Activated T-cell treated with anti-CD3 and anti-CD28 coated beads, Interleukin-2, amount 50 U/mL, for 1 hour (primary cell): ENCODE results near the gene ANXA11.
"Not testable (repeated sequence)": the region's sequence is repeated elsewhere in the genome, so short reads cannot be mapped to it uniquely, and the experiment has no call there.

Experiments
- DNase-seq: peaks from one replicate; pipeline ENCODE4 v3.0.0-alpha.2; 2020

Gene ANXA11

DNA sequence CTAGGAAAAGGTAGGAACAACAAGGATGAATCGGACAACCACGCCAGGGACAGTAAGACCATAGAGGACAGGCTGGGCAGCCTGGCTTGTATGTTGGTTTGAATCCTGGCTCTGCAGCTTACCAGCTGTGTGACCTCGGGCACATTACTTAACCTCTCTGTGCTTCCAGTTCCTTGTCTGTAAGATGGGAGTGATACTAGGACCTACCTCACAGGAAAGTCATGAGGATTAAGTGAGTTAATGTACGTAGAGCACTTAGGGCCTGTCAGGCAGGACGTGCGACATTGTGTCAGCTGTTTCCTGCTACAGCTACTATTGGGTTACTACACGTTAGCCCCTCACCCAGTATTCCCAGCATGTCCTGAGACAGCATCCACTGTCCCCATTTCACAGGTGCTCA is 40.7 kb downstream of the ANXA11 start:
- DNase-seq = no peak

DNA sequence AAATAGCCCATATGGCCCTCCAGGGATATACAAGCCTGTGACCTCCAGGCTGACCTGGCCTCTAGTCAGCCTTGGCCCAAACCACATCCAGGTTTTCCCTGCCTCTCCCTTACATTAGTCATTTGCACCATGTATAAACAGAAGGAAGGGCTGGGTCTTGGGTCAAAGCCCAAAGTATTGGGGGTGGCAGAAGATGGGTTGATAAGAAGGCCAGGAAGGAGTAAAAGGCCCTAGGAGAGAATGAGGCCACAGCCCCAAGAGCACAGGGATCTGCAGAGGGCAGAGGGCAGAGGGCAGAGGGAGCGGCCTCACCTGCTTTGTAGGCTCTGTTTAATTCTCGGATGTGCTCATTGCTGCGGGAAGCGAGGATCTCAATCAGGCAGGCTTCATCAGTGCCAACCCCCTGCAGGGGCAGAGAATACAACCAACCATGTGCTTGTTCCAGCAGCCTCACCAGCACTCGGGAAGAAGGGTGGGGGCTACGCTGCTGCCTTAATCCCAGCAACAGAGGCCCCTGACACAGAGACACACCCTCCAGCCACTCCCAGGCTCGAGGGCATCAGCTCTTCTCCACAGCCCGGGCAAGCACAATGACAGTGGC is 41.5 kb downstream of the ANXA11 start:
- DNase-seq = no peak

DNA sequence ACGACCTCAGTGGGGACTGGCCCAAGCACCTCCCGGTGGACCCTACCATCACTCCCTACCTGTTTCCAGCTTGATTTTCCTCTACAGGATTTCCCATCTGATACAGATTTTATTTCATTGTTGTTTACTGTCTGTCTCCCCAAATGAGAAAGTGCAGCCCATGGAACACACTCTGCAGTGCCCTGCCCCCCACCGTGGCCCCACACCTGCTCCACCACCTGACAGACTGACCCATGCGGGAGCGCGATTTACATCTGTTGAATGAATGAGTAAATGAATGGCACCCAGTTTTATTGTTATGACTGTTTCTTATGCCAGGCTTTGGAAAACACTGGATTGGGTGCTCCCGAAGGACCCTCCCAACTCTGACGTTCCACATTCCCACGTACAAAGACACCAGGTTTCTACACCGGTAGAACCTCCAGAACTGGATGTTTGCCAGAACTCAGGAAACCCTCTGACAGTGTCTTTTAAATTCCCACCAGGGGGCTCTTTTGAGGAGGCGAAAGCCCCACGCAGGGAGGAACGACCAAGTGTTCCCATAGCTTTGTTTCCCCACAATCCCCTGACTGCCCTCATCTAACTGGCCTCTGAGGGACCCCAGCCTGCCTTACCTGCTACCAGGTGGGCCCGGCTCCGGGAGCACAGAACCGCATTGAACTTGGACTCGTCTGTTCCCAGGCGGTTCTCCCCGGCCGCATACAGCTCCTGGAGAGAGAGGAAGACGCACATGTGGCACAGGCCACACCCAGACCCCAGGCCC is 43.8 kb downstream of the ANXA11 start:
- no peak for DNase-seq

DNA sequence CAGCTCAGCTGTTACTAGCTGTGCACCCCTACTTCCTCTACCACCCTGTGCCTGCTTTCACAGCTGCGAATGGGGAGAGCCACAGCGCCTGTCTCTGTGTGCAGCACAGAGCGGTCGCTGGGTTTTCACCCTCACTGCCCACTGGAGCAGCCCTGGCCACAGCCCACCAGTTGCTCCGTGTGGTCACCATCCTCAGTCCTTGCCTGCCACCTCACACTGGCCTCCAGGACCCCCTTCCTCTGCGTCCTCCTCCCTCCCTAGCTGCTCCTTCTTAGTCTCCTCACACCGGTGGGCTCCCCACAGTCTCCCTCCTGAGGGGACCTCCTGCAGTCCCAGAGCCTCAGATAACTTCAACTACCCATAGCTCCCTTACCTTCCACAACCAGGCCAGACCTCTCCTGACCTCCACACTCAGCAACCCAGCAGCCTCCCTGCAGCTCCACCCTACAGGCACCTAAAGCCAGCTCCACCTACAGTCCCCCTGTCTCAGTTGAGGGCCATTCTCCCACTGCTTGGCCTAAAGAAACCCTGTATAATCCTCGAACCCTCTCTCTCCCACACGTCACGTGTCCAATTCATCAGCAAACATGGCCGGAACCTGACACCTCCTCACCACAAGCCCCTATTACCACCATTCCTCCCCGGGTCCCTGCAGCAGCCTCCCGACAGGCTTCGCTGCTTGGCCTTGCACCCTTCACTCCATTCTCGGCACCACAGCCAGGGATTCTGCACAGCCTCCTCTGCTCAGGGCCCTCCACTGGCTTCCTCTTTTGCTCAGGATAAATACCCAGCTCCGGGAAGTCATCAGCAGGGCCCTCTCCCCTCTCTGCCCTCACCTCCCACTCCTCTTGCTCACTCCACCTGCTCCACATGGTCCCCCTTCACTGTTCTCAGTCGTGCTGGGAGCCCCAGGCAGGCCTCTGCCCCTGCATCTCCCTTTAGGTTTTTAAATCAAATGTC is 44.7 kb downstream of the ANXA11 start:
- DNase-seq = no peak

DNA sequence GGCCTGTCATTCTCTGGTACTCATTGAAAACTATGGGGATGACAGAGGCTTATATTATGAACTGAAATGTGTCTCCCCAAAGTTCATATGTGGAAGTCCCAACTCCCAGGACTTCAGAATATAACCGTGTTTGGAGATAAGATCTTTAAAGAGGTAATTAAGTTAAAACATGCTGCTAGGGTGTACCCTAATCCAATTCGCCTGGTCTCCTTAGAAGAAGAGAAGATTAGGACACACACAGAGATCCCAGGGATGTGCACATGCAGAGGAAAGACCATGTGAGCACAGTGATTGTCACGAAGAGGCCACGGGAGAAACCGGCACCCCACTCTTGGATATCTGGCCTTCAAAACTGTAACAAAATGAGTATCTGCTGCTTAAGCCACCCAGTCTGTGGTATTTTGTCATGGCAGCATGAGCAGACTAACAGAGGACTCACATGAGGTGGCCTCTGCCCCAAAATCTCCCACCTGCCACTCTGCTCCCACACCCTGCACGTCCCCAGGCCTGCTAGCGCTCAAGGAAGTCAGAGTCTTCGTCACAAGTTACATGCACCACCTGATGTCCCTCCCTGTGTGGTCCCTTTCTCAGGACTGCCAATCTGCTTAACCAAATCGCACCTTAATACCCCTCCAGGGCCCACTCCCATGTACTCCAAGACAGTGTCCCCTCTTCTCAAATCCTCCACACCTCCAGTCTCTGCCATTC is 46.0 kb downstream of the ANXA11 start:
- no peak for DNase-seq

DNA sequence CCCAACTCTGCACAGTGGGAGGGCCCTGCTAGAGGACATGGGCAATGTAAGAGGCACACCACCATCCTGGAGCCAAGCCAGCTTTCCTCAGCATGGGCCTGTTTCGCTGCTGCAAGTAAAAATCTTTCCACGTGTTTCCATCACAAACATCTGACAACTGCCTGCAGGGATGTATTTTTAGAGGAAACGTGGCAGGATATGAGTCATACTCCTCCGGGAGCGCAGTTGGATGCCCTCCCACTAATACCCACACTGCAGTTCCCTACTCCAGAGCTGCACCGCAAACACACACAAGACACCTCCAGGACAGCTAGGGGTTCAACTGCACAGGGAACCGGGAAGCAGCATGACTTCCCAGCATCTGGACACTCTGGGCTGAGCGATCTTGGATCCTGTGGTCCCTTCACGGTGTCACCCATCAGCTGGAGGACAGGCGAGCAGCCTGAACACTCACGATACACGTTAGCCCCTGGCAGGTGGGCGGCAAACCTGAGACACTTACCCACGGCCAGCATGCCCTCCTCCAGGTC is 46.7 kb downstream of the ANXA11 start:
- DNase-seq = no peak

DNA sequence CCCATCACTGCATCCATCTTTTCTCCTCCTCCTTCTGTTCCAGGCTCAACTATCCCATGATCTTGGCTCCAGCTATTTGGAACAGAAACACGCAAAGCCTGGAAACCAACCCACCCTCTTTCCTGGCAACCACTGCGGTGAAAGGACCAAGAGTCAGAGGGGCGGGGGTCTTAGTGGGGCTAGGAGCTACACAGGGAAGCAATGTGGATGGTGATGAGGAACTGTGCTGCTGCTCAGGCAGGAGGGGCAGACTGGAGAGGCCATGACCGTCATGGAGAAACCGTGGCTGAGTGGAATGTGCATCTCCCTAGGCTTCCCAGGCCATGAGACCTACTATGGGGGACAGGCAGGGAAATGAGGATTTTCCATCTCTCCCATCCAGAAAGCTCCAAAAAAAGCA is 47.2 kb downstream of the ANXA11 start:
- no peak for DNase-seq

DNA sequence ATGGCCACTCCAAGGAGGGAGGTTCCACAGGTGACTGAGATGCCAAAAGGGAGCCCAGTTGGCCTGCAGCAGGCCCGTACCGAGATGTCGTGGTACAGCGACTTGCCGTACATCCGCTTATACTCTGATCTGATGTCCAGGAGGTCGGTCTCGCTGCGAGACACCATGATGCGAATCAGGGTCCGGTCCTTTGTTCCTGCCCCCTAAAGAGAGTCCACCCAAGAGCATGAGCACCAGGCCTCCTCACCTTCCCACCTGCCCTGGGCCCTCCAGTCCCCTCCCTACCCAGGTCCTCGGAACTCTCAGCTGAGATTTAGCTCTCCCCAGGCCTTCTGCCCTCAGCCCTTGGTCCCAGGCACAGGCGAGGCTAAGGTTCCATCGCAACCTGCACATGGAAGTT is 47.8 kb downstream of the ANXA11 start:
- no peak for DNase-seq

DNA sequence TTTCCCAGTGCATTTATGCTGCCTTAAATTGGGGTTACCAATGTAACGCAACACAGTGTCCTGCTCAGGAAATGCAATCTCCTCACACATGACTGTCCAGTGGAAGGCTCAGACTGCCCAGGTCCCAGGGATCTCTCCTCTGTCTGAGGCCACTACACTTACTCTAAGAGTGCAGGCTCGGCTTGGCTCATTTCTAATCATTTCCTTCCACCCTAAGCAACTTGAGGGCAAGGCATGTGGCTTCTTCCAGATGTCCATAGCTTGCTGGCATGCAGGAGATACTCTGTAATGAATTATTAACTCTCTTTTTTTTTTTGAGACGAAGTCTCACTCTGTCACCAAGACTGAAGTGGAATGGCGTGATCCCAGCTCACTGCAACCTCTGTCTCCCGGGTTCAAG is 49.1 kb downstream of the ANXA11 start:
- DNase-seq = no peak

DNA sequence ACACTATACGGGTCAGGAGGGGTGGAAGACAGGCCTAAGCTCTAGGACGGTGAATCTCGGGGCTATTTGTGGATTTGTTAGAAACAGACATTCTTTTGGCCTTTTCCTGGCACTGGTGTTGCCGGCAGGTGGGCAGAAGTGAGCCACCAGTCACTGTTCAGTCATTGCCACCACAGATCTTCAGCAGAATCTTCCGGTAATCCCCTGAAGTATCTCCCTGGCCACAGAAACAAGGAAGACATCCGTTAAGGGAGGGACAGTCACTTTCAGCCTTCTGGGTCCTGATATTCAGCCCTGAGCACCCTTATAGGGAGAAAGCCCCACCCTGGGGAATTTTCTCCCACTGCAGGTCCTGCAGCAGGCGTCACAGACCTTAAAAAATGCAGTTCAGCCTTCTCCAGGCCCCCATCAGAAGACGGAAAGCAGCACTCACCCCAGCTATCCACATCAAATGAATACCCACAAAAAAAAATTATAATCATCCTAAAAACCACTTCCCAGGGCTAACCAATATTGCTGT is 49.6 kb downstream of the ANXA11 start:
- no peak for DNase-seq

DNA sequence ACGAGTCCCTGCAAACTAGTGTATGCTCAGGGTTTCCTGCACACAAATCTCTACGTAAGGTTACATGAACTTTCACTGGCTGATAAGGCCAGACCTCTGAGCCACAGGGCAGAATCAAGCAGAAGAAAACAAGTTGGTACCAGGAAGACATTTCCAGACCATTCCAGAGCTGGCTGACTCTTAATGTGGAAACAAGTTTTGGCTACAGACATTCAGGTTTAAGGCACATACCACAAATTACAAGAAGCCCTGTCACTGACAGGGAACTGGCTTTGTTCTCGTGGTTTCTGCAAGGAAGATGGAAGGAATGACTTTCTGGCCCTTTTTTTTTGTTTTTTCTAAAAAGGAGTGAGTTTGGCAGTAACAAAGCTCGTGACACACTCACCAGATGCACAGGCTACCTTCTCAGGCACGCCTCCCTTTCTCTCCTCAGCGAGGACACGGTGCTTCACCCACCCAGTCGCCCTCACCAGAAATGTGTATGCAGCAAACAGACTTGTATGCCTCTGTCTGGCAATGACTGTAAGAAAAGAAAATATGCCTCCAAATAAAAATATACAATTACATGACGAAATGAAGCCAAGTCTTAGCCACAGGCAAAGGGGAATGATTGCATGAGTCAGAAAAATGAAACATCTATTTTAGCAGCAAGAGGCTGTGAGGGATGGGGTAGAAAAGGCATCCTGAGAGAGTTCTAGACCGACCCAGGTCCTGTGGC is 50.2 kb downstream of the ANXA11 start:
- no peak for DNase-seq

DNA sequence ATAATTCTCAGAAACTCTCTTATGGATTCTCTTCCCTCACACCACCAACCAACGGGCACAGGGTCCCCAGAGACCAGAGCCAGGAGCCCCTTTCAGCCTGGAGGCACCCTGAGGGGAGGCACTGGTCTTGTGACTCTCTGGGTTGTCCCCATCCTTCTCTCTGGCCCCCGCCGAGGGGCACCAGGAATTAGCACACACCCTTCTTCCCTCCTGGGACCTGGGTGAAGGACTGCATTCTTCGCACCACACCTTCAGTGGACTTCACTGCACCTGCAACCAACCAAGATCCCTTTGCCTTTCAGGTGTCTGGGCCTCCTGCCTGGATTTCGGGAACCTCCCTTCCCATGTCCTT is 50.7 kb downstream of the ANXA11 start:
- no peak for DNase-seq

DNA sequence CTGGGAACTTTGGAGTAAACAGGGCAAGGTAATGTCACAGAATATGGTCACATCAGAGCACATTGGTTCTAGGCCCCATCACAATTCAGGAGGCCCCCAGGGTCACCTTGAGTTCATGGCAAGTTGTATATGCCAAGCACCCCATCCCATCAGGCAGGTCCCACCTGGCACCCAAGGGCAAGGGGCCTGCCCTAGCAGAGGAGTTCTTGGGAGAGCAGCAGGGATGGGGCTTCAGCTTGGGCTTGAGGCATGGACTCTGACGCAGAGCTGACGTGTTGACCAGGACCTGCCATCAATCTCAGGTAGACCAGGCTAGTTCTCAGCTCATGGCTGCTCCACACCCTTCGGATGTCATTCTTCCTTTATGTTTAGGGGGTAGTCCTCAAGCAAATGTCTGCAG is 51.9 kb downstream of the ANXA11 start:
- no peak for DNase-seq

DNA sequence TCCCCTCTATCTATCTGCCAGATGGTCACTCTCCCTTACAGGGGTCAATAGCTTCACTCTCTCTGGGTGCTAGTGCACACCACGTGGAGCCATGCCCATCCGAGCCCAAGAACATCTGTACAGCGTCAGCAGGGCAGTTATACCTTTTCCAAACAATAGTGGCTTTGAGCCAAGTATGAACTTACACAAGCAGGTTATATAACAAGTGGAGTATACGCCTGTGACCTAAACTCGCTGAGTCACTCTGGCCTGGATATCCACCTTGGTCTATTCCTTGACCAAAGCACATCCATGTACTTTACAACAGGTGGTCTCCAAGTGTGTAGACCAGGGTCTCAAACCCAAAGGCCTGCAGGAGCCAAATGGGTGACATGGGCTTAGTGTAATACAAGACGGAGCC is 52.5 kb downstream of the ANXA11 start:
- DNase-seq = no peak

DNA sequence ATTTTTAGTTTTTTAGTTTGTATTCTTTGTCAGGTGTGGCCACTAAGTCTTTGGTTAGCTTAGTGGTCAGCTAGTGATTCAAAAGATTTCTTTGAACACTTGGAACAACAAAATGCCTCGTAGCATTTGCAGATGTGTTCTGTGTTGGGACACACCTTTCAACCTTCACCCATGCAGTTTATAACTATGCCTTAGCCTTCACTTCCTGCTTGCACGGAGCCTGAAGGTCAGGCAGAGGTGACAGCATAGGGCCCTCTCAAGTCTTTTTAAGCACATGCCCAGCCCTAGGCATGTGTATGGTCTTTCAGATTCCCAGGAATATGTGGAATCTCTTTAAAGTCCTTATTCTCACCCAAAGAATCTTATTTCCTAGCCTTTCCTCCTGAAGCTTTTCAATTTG is 55.2 kb downstream of the ANXA11 start:
- no peak for DNase-seq

DNA sequence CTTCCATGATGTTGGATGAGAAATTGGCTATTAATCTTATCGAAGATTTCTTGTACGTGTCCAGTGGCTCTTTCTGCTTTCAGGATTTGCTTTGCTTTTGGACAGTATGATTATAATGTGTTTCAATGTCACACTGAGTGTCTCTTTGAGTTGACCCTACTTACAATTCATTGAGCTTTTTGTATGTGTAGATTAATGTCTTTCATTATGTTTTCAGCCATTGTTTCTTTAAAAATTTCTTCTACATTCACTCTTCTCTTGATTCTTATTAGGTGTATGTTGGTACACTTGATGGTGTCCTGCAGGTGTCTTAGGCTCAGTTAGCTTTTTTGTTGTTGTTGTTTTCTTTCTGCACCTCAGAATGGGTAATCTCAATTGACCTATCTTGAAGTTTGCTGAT is 56.2 kb downstream of the ANXA11 start:
- no peak for DNase-seq

DNA sequence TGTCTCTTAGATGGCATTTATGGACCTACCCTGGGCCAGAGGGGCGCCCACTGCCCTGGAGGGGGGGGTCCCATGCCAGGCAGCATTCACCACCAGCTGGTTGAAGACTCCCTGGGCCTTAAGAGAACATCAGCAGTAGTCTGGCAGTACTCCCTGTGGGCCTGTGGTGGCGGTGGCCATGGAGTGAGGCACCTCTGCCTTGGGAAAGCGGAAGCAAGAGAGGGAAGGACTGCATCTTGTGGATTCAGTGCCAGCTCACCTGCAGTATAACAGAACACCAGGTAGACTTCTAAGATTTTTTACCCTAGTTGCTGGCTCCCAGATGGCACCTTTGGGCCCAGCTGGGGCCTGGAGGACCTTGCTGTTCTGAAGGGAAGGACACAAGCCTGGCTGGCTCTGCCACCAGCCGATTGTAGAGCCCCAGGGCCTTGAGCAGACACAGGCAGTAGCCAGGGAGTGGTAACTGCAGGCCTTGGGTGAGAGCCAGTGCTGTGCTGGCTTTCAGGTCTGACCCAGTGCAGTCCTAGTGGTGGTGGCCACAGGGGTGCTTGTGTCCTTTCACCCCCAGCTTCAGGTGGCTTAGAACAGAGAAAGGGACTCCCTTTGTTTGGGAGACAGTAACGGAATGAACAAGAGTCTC is 57.1 kb downstream of the ANXA11 start:
- DNase-seq = no peak

DNA sequence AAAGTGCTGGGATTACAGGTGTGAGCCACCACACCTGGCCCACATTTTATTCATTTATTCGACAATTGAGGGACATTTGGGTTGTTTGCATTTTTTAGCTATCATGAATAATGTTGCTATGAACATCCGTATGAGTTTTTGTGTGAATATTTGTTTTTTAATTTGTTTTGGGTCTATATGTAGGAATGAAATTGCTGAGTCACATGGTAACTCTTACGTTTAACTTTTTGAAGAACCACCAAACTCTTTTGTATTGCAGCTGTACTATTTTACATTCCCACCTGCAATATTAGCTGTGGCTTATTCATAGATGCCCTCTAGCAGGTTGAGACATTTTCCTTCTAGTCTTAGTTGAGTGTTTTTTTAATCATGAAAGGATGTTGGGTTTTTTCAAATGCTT is 58.4 kb downstream of the ANXA11 start:
- no peak for DNase-seq

DNA sequence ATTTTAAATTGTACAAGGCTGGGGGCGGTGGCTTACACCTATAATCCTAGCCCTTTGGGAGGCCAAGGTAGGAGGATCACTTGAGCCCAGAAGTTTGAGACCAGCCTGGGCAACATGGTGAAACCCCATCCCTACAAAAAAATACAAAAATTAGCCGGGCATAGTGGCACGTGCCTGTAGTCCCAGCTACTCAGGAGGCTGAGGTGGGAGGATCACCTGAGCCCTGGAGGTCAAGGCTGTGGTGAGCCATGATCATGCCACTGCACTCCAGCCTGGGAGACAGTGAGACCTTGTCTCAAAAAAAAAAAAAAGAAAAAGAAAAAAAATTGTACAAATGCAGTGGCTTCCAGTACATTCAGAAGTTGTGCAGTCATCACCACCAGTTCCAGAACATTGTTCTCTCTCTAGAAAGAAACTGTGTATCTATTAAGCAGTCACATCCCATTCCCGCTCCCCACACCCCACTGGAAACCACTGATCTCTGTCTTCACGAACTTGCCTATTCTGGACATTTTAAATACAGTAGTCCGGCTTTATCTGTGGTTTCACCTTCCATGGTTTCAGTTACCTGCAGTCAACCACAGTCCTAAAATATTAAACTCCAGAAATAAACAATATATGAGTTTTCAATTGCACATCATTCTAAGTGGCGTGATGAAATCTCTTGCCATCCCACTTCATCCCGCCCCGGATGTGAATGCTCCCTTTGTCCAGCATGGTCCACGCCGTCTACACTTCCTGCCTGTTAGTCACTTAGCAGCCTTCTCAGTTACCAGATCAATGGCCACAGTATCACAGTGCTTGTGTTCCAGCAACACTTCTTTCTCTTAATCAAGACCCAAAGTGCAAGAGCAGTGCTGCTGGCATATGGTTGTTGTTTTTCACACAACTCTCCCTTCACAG is 59.7 kb downstream of the ANXA11 start:
- DNase-seq = not testable (repeated sequence)

DNA sequence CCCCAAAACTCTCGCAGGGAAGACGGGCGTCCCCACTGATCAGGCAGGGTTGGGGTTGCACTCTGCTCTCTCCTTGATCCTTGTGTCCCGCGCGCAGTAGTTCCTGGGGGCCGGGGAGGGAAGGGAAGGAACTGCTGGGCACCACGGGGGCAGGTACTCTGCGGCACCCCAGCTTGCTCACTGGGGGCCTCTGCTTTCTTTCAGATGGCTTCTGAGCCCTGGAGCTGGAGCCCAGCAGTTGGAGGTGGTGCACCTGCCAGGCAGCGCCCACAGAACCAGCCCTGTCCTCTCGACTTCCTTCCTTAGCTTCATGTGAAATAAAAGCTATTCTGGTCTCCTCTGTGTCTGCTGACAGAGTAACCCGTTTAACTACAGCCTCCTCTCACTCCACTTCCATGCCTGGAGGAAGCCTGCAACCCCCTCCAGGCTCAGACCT is 60.6 kb downstream of the ANXA11 start:
- no peak for DNase-seq
